Measurements from ENCODE around the gene BSDC1.
A peak's percentile ranks its signal among the peaks of the same experiment; 100 is the strongest.

Gene BSDC1

DNA sequence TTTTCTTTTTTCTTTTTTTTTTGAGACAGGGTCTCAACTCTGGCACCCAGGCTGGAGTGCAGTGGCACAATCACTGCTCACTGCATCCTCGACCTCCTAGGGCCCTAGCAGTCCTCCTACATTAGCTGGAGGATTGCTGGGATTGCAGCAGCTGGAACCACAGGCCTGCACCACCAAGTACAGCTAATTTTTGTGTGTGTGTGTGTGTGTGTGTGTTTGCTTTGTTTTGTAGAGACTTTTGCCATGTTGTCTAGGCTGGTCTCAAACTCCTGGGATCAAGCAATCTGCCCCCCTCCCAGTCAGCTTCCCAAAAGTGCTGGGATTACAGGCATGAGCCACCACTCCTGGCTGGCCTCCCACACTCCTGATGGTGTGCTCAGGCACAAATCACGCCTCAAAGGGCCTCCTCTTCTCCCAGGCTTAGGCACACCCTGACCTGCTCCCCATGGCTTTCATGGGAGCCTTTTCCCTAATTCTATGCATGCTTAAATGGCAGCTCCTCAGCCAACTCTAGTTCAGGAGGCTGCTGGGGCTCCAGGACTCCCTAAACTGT is 41.3 kb downstream of the BSDC1 start:
- Histone ChIP-seq H3K36me3 (ENCODE audit: control insufficient read depth, insufficient read depth, low read length) (no peaks in the 10 kb centered on the region; the same call in 1 of the 2 replicates), H3K4me3 (replicated peaks; ENCODE audit: low read depth, low read length) (no peak overlapping the region), H3K27me3 (replicated peaks; ENCODE audit: control insufficient read depth, insufficient read depth, low read length) (no peaks in the 10 kb centered on the region)
- no peak for DNase-seq (ENCODE audit: extremely low read depth, insufficient read length)
- TF ChIP-seq, protein P1, sequence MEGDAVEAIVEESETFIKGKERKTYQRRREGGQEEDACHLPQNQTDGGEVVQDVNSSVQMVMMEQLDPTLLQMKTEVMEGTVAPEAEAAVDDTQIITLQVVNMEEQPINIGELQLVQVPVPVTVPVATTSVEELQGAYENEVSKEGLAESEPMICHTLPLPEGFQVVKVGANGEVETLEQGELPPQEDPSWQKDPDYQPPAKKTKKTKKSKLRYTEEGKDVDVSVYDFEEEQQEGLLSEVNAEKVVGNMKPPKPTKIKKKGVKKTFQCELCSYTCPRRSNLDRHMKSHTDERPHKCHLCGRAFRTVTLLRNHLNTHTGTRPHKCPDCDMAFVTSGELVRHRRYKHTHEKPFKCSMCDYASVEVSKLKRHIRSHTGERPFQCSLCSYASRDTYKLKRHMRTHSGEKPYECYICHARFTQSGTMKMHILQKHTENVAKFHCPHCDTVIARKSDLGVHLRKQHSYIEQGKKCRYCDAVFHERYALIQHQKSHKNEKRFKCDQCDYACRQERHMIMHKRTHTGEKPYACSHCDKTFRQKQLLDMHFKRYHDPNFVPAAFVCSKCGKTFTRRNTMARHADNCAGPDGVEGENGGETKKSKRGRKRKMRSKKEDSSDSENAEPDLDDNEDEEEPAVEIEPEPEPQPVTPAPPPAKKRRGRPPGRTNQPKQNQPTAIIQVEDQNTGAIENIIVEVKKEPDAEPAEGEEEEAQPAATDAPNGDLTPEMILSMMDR (IDR thresholded peaks at IDR 0.05; ENCODE audit: insufficient read depth, low read length, poor library complexity, severe bottlenecking): no peak

DNA sequence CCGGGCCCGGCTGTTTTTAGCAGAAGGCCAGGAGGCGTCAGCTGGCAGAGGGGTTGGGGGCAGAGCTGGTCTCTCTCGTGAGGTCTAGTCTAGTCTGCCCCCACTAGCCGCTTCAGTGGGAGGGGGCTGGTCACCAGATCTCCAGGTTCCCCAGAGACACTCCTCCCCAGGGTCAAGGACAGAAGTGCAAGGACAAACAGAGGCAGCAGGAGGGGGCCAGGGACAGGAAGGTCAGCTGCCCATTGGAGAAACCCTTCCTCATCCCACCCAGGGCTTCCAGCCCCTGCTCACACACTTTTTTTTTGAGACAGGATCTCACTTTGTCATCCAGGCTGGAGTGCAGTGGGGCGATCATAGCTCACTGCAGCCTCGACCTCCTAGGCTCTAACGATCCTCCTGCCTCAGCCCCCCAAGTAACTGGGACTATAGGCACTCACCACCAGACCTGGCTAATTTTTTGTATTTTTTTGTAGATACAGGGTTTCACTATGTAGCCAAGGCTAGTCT is 41.9 kb downstream of the BSDC1 start:
- peak overlapping the region; percentile 74 for H3K4me3 ChIP-seq (replicated peaks; ENCODE audit: low read depth, low read length)
- TF ChIP-seq, protein P1 (IDR thresholded peaks at IDR 0.05; ENCODE audit: insufficient read depth, low read length, poor library complexity, severe bottlenecking): no peak
- H3K27me3 ChIP-seq (replicated peaks; ENCODE audit: control insufficient read depth, insufficient read depth, low read length): no peaks in the 10 kb centered on the region
- no peak for DNase-seq (ENCODE audit: extremely low read depth, insufficient read length)
- no peaks in the 10 kb centered on the region; the same call in 1 of the 2 replicates for H3K36me3 ChIP-seq (ENCODE audit: control insufficient read depth, insufficient read depth, low read length)

DNA sequence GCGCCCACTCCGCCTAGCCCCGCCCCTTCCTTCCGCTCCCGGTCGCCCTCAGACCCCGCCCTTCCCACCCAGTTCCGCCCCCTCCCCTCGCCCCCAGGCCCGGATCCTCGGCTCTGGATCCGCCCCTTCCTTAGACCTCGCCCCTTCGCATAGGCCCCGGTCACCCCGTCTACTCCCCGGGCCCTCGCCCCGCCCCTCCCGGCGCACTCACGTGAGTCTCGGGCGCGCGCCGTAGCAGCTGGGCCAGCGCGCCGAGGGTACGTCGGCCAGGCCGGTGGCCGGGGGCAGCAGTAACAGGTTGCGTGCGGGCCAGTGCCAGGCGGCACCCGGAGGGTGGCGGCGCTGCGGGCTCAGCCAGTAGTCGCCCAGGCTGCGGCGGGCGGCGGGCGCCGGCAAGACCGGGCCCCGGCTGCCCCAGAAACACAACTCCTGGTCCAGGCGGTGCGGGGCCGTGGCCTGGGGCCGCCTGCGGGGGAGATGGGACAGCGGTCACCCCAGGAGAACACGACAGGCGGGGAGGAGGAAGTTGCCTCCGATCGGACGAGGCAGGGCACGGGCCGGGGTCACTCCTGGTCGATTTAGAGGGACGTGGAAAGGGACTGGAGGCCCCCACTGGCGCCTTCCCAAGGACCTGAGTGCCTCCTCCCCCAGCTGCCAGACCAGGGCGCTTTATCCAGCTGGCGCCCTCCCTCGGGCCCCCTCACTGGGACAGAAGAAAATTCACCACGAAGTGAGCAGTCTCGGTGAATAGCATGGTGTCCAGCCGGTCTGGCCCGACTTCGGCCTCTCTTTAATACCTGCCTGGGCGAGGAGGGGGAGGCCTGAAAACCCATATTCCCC is 42.6 kb downstream of the BSDC1 start:
- TF ChIP-seq, protein P1 (IDR thresholded peaks at IDR 0.05; ENCODE audit: insufficient read depth, low read length, poor library complexity, severe bottlenecking): no peak

DNA sequence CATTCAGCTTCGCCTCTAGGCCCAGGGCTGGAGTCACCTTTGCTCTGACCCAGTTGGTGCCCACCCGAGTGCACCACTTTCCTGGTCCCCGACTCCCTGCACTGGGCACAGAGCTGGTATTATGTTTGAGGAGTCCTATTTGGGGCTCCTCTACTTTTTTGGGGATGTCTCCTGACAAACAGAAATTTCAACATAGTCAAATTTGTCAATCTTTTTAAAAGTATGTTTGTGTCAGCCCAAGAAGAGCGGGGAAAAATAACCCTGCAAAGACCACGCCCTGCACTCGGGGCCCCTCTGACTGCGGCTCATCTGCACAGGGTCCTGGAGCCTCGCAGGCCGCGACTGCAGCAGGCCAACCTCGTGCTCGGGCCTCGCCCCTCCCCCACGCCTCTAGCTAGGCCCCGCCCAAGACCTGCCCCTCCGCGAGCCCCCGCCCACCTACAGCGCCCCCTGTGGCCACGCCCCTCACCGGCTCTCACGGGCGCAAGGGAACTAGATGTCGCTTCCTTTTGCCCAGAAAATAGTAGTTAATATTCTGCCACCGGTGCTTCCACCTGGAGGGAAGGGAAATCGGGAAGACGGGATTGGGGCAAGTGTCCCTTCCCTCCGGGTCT is 43.3 kb downstream of the BSDC1 start:
- Histone ChIP-seq H3K4me3 (replicated peaks; ENCODE audit: low read depth, low read length) (peak overlapping the region; percentile 74), H3K27me3 (replicated peaks; ENCODE audit: control insufficient read depth, insufficient read depth, low read length) (no peaks in the 10 kb centered on the region), H3K36me3 (ENCODE audit: control insufficient read depth, insufficient read depth, low read length) (no peaks in the 10 kb centered on the region; the same call in 1 of the 2 replicates)
- TF ChIP-seq, protein P1 (IDR thresholded peaks at IDR 0.05; ENCODE audit: insufficient read depth, low read length, poor library complexity, severe bottlenecking): peak; percentile 75
- DNase-seq (ENCODE audit: extremely low read depth, insufficient read length): no peak

More for the DNA sequence above, 42.6 kb downstream of the BSDC1 start:
- Histone ChIP-seq H3K27me3 (replicated peaks; ENCODE audit: control insufficient read depth, insufficient read depth, low read length) (no peaks in the 10 kb centered on the region), H3K4me3 (replicated peaks; ENCODE audit: low read depth, low read length) (peak overlapping the region; percentile 74), H3K36me3 (ENCODE audit: control insufficient read depth, insufficient read depth, low read length) (no peaks in the 10 kb centered on the region; the same call in 1 of the 2 replicates)
- DNase-seq (ENCODE audit: extremely low read depth, insufficient read length): peak; percentile 90

DNA sequence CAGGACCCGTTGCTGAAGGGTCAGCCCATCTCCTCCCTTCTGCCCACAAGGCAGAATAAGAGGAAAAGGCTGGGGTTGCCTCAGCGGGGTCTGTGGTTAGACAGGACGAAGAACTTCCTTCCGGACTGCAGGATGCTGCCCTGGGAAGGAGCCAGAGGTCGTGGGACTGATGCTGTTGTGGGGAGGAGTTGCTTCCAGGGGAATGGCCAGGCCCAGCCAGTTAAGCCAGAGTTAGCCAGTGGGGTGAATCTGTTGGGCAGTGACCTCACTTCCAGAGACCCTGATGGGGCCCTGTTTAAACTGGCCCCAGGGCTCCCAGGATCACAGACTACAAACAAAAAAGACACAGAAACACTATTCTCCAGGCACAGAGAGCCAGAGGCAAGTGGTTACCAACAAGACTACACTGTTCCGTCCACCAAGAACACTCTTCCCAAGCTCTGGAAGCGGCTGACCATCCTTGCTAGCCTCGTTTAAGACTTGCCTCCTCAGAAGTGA is 45.0 kb downstream of the BSDC1 start:
- no peak overlapping the region for H3K4me3 ChIP-seq (replicated peaks; ENCODE audit: low read depth, low read length)
- no peaks in the 10 kb centered on the region for H3K27me3 ChIP-seq (replicated peaks; ENCODE audit: control insufficient read depth, insufficient read depth, low read length)
- no peaks in the 10 kb centered on the region; the same call in 1 of the 2 replicates for H3K36me3 ChIP-seq (ENCODE audit: control insufficient read depth, insufficient read depth, low read length)
- DNase-seq (ENCODE audit: extremely low read depth, insufficient read length): no peak
- TF ChIP-seq, protein P1 (IDR thresholded peaks at IDR 0.05; ENCODE audit: insufficient read depth, low read length, poor library complexity, severe bottlenecking): no peak

All from GM06990 (cell line).